HG03558 (cell line): ENCODE data around the gene ITPRIPL1.
"Not testable (repeated sequence)": the region's sequence is repeated elsewhere in the genome, so short reads cannot be mapped to it uniquely, and the experiment has no call there.

Source experiments
- ATAC-seq: cut with Tn5 transposase; IDR thresholded peaks from one replicate; pipeline ENCODE4 v1.9.1; 2021; ENCODE audit warnings: moderate number of reproducible peaks; ENCODE audit not compliant: unreplicated experiment; ENCODE audit errors: extremely low read depth

Gene ITPRIPL1, protein sequence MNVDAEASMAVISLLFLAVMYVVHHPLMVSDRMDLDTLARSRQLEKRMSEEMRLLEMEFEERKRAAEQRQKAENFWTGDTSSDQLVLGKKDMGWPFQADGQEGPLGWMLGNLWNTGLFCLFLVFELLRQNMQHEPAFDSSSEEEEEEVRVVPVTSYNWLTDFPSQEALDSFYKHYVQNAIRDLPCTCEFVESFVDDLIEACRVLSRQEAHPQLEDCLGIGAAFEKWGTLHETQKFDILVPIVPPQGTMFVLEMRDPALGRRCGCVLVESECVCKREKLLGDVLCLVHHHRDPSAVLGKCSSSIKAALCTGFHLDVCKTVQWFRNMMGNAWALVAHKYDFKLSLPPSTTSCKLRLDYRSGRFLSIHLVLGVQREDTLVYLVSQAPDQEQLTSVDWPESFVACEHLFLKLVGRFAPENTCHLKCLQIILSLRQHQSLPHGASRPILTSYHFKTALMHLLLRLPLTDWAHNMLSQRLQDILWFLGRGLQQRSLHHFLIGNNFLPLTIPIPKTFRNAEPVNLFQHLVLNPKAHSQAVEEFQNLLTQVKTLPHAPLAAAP

DNA sequence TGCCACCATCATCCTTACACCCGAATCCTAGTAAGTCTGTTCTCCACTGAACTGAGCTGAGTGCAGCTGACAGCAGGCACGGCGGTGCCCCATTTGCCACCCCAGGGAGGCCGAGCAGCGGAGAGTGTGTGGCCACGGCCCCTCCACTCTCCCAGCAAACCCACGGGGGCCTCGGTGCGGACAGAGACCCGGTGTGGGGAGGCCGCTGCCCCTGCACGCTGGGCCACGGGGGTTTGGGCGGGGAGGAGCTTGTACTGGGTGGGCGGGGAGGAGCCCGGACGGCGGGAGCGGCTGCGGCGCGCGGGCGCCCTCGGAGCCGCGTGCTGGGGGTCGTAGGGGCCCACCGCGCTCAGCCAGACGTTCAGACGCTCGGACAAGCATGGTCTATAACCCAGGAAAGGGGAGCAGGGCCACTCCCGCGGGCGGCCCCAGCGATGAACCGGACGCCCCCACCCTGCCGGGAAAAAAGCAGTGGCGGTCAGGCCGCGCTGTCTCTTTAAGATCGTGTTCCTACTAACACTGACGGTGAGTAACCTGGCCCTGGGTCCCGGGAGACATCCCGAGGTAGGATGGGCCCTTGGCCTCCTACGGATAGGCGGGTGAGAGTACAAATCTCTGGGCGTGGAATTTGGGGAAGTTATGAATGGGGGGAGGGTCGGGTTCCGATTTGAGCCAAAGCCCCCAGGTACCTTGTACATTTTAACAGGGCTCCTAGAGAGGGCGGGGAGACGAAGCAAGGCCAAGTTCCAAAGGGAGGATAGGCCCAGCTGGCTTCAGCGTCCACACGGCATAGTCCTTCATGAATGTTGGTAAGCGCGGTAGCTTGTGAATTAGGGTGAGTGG, at the start of gene ITPRIPL1:
TSS of gene ITPRIPL1 (plus strand) at position 277 of the 843 bp plus-strand sequence. CDS start at position 800, 523 bp downstream.
- ATAC-seq = no peak

DNA sequence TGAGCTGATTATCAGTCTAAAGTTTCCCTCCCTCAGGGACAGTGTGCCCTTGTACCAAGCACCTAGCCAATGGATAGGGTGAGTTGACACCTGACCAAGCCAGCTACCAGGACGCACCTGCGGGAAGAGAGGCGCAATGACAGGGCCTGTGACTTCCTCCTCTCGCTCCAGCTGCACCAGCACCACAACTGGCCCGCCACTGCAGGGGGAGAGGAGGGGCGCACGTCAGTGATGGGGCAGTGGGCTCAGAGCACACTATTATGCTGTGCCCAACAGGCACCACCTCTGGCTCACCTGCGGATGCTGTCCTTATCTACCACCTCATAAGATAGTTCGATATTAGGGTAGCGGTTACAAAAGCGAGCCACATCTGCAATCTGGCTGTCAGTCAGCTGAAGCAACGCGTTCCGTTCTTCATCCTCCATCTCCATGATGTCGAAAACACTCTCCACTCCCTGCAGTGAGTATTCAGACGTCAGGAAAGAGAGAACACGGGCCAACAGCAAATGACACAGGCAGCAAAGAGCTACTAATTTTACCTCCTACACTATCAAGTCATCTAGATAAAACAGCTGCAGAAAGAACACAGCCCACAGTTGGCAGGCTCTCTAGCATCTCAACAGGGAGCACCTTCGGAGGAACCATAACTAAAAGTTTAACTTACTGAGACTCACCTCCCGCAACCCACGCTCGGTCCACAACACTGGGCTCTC, 48.2 kb upstream of the ITPRIPL1 start:
- ATAC-seq = no peak

DNA sequence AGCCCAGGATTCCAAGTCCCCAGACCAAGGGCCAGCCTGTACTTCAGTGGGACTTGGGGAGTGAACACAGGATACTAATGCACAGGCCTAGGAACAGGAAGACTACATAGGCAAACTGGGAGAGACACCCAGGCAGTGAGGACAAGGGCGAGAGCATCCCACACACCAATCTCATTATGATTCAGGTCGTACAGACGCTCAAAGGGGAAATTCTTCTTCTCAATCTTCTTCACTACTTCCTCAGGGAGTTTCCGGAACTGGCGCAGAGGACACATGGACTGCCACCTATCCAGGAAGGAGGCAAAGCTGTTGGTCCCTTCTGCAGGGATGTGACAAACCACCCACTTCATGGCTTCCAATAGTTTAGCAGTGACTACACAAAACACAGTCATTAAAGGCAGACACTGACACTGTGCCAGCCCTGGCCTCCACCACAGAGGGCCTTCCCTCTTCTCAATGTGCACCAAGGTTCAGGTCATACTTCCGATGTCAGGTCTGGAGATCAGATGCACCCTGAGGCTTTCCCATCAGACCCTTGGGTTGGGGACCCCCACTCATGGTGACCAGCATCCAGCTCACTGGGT, 37.8 kb upstream of the ITPRIPL1 start:
- ATAC-seq = no peak

DNA sequence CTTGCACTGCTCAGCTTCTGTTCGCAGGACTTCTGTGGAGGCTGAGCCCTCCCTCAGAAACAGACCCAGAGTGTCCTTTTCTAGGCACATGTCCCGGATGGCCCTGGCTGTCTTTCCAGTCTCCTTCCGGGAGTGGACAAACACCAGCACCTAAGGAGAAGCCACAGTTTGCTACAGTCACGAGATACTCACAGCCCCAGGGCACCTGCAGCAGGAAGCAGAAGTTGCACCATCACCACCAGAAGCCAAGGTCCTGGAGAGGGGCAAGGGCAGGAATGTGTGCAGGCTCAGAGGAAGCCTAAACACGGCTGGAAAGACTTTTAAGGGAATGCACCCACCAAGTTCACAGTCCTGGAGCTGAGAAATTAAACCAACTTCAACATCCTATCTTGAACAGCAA, 33.4 kb upstream of the ITPRIPL1 start:
- ATAC-seq = no peak

DNA sequence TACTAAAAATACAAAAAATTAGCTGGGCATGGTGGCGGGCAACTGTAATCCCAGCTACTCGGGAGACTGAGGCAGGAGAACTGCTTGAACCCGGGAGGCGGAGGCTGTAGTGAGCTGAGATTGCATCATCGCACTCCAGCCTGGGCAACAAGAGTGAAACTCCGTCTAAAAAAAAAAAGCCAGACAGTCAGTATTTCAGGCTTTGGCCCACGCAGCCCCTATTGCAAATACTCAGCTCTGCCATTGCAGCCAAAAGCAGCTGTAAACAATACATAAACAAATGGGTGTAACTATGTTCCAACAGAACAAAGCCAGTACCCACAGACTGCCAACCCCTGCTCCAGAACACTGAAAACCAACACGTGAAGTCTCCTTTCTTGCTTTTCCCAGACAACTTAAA, 30.8 kb upstream of the ITPRIPL1 start:
- ATAC-seq = not testable (repeated sequence)

DNA sequence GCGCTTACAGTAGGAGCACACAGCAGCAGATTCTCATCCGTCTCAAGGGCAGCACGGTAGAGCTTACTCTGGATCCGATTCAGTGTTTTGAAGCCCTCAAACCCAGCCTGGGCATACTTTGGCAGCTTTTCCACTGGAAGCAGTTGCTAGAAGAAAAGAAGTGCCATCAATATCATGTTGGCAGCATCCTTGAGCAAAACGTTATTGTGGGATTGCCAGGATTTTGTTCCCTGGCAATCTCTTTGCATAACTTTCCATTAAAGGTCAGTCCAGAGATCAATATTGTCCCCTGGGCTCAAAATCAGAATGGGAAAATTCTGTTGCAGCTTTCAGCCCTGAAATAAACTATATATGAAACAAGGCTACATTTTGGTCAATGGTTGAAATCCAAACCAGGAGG, 28.2 kb upstream of the ITPRIPL1 start:
- ATAC-seq = no peak

DNA sequence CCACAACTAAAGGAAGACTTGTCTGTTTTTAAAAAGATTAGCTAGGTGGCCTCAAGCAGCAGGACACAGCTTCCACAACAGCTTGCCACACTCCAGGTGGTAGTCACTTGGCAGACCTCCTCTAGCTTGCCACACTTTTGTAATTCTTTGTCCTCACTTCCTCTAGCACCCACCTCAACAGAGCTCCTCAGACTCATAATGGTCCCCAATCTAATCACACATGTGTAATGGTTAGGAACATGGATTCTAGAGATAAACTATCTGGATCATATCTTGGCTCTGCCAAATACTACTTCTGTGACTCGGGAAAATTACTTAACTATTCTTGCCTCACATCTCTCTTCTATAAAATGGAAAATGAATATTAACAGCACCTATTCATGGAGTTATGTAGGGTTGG, 23.3 kb upstream of the ITPRIPL1 start:
- no peak for ATAC-seq

DNA sequence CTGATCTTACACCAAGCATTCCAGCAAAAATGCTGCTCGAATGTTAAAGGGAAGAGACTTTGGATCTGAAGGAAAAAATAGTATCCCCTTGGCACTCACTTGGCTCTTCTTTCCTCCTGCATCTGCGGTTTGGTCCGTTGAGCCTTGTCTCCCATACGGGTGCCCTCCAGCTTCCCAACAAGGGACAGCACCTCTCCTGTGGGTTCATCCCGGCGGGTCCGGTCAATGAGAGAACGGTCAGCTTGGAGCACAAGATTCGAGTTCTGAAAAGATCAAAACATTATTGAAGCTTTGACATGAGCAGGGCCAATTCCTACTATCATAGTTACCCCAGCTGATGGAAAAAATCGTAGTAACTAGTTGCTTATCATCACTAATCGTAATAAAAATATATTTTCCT, 20.5 kb upstream of the ITPRIPL1 start:
- no peak for ATAC-seq

DNA sequence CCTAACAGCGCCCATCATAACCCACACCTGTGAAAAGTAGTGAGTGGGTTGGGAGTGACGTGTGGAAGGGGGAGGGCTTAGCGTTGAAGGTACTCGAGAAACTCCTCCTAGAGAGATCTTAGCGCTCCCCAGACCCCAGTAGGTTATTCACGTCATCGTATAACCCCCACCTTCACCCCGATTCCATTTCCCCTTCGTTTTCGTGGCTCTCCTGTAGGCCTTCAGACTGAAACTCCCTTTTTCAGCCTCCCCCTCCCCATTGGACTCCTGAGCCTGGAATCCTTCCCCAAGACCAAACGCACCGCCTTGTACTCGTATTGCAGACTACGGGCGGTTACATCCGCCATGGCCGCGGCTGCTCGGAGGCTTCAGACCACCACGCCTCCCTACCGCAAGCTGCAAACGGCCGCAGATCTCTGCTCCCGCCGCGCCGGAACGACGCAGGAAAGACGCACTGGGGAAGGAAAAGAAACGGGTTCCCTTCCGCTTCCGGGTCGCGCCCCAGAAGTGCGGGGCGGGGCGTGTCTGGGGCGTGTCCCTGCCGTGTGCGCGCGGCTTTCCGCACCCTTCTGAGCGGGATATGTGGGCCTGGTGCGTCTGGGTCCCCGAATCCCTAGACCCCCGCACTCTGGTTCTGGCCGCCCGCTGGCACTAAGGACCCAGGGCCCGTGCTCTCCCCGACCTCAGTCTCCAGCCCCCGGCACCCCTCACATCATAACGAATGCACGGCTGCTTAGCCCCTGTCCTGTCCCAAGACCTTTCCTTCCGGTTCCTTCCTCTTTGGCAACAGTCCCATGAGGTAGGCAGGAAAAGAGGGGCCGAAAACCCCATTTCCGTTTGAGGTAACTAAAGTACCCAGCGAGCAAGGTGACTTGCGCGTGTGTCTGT, 19.8 kb upstream of the ITPRIPL1 start, which contains the start of gene SNRNP200:
TSS of gene SNRNP200 (minus strand) at position 456 of the 888 bp plus-strand sequence. CDS start at position 347, 109 bp downstream.
- ATAC-seq = no peak

DNA sequence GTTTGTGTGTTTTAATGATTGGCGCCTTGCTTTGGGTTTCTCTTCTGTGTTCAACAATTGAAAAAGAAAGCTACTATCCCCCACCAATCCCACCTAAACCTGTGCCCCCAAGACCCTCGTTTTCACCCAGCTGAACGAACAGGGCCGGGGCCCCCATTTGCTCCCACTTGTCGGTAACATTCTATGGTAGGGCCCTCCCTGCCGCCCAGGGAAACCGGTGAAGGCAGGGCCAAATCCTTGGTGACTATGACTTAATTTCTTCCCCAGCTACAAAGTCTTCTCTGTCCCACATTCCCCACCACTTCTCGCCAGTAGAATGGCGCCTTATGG, 19.2 kb upstream of the ITPRIPL1 start:
- ATAC-seq = no peak

DNA sequence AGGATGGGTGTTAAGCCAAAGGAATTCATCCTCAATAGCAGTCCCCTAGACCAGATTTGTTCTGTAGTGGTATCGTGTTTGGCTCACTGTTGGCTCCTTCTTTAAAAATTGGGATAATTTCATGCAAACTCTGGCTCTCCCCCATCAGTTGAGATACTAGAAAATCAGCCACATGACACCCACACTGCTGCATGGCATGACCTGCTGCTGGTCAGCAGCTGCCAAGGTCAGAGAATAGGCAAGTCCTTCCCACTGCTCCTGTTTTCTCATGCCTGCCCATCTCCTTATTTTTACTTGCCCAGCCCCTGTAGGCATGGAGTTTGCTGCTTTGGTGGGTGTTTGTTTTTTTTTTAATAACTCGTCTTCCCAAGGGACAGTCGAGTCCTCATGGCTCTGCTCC, 18.7 kb upstream of the ITPRIPL1 start:
- ATAC-seq = no peak

DNA sequence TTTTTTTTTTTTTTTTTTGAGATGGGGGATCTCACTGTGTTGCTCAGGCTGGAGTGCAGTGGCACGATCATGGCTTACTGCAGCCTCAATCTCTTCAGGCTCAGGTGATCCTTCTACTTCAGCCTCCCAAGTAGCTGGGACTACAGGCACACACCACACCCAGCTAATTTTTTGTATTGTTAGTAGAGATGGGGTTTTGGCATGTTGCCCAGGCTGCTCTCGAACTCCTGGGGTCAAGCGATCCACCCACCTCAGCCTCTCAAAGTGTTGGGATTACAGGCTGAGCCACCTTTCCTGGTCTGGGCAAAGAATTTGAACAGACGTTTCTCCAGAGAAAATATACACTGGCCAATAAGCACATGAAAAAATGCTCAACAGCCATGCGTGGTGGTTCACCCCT, 16.9 kb upstream of the ITPRIPL1 start:
- ATAC-seq = no peak

DNA sequence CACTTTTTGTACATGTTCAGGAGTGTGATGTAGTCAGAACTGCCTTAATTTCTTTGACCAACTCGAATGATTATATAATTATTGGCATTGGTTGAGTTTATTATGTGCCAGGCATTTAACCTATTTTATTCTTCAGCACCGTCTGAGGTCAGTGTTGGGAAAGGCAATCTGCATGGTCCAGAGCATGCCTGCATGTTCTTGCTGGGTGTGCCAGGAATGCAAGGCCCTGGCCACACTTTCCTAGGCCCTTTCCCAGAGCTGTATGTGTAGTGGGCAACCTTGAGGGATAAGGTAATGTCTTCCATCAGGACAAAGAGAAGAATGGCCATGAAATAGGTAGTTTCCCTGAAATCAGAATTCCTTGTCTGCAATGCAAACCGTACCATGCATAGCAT, 10.1 kb upstream of the ITPRIPL1 start:
- no peak for ATAC-seq

DNA sequence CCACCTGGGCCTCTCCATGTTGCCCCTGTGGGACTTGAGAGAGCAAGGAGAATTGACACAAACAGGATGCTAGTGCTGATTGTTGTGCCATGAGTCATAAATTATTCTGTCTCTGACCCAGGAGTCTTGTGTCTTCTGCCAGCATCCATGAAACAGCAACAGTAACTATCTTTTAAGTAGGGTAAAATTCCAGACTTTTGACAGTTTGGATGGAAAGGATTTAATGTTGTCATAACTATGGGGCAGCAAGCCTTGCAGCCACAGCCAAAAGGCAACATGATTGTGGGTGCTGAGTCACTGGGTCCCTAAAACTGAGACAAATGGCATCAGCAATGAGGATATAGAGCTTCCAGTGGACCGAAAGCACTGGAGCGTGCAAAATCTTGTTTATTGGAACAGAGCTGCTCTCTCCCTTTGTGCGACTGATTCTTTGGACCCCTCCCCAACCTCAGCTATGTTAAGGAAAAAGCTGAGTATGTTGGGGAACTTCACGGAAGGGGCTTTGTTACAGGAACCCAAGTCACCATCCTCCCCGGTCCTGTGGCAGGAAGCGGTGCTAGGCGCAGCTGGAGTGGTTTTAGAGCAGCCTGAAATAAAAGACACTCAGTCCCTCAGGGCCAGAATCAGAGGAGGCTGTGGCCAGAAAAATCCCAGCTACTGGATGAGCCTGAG, 9.6 kb upstream of the ITPRIPL1 start:
- ATAC-seq = no peak

DNA sequence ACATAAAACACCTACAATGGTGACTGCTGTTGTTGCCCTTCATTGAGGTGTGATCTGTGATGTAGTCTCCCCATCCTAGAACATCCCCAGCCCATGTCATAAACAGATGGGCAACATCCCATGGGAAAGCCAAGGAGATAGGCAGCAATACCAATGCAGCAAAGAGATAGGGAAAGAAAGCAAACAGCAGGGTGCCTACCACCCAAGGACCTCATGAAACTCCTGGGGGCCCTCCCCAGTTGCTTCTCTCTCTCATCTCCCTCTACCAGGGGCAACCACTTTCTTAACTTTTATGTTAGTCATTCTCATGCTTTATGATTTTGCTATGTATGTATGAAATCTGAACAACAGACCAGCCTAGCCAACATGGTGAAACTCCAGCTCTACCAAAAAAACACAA, 8.1 kb upstream of the ITPRIPL1 start:
- ATAC-seq = no peak

DNA sequence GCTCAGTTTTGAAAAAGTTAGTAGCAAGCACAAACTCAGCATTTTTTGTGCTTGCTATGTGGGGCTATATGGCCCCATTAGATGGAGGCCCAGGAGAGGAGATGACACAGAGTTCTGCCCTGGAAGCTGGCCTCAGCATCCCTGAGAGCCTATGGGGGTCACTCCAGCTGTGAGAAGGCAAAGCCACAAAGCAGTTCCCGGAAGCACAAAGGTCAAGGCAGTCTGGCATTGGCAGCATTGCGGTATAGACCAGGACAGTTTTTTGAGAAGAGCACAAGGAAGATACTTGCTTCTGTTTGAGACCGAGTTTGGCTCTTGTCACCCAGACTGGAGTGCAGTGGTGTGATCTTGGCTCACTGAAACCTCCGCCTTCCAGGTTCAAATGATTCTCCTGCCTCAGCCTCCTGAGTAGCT, 7.5 kb upstream of the ITPRIPL1 start:
- no peak for ATAC-seq

DNA sequence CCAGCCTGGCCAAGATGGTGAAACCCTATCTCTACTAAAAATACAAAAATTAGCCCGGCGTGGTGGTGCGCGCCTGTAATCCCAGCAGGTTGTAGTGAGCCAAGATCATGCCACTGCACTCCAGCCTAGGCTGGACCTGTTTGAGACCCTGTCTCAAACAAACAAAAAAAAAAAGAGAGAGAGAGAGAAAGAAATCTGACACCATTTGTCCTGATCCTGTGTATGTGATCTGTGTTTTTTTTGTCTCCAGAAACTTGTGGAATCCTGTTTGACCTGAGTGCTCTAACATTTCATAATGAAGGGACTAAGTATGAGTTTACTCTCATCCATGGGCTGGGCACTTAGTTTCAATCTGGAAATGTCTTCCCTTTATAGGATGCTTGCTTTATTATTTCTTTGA, 6.4 kb upstream of the ITPRIPL1 start:
- ATAC-seq = no peak

DNA sequence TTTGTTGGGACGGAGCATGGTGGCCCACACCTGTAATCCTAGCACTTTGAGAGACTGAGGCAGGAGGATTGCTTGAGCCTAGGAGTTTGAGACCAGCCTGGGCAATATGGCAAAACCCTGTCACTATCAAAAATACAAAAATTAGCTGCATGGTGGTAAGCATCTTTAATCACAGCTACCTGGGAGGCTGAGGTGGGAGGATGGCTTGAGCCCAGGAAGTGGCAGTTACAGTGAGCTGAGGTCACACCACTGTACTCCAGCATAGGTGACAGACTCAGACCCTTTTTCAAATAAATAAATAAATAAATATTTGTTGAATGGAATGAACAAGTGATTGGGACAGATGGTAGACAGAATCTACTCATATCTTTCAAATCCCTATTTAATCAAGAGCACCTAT, 5.7 kb upstream of the ITPRIPL1 start:
- ATAC-seq = no peak

DNA sequence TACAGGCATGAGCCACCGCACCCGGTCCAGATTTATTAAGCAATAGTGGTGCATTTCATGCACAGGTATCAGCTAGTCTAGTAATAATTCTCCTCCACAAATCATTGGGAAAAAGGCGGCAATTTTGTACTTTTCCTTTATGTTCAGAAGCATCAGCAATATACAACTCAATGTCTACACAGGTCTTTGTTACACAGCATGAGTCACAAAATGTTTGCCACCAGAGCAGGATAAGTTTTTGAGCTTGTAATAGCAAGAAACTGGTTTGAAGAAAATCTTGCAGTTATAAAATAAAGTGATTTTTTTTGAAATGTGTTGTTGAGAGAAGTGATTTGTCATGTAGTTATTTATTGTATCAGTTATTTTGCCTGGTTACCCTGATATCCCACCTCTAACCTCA, 4.8 kb upstream of the ITPRIPL1 start:
- no peak for ATAC-seq
